ENCODE results near the gene IGF2R.
"Not testable (repeated sequence)": the region's sequence is repeated elsewhere in the genome, so short reads cannot be mapped to it uniquely, and the experiment has no call there.

The IGF2R gene

GRCh38 chr6:160137130-160137988, 168.5 kb downstream of the IGF2R start:
- no peak for TF ChIP-seq CTCF (IDR thresholded peaks at IDR 0.05; ENCODE audit: low read depth, low read length, missing control alignments)

GRCh38 chr6:160137989-160138835, 169.3 kb downstream of the IGF2R start:
- peak; percentile 72 for TF ChIP-seq CTCF (IDR thresholded peaks at IDR 0.05; ENCODE audit: low read depth, low read length, missing control alignments)
- no peak for DNase-seq (ENCODE audit: low read depth)

More at GRCh38 chr6:160137130-160137988, 168.5 kb downstream of the IGF2R start:
- DNase-seq (ENCODE audit: low read depth) = no peak
- no peak overlapping the region for H3K4me3 ChIP-seq (ENCODE audit: low read depth, low read length)

GRCh38 chr6:160138839-160139419, 170.0 kb downstream of the IGF2R start:
- TF ChIP-seq CTCF (IDR thresholded peaks at IDR 0.05; ENCODE audit: low read depth, low read length, missing control alignments) = no peak
- DNase-seq (ENCODE audit: low read depth) = no peak
- H3K4me3 ChIP-seq (ENCODE audit: low read depth, low read length) = no peak overlapping the region

More at GRCh38 chr6:160137989-160138835, 169.3 kb downstream of the IGF2R start:
- no peak overlapping the region for H3K4me3 ChIP-seq (ENCODE audit: low read depth, low read length)

GRCh38 chr6:160139420-160139851, 170.6 kb downstream of the IGF2R start:
- H3K4me3 ChIP-seq (ENCODE audit: low read depth, low read length) = no peak overlapping the region
- TF ChIP-seq CTCF (IDR thresholded peaks at IDR 0.05; ENCODE audit: low read depth, low read length, missing control alignments) = no peak
- no peak for DNase-seq (ENCODE audit: low read depth)

GRCh38 chr6:160140493-160140892, 171.6 kb downstream of the IGF2R start:
- H3K4me3 ChIP-seq (ENCODE audit: low read depth, low read length); DNase-seq (ENCODE audit: low read depth): not testable (repeated sequence)

- no peak for TF ChIP-seq CTCF (IDR thresholded peaks at IDR 0.05; ENCODE audit: low read depth, low read length, missing control alignments)
- DNase-seq (ENCODE audit: low read depth) = no peak
- no peak overlapping the region for H3K4me3 ChIP-seq (ENCODE audit: low read depth, low read length)
Observed at GRCh38 chr6:160141001-160141726, 172.3 kb downstream of the IGF2R start.

All from GM12864 (cell line).